HepG2 (cell line): ENCODE data around the gene BSN.

ENCODE experiments used
- ATF1 ChIP-seq: IDR thresholded peaks from 2 replicates; pipeline ENCODE4 v1.6.1; 2016; ENCODE audit warnings: mild to moderate bottlenecking, control low read depth
- CTCF ChIP-seq: sonication (generic); formaldehyde crosslinking; IDR thresholded peaks from 2 replicates; pipeline ENCODE4 v1.5.0; 2020; ENCODE audit warnings: mild to moderate bottlenecking, missing genetic modification reagents, moderate library complexity
- EZH2 ChIP-seq: conservative IDR thresholded peaks from 2 replicates; pipeline ENCODE4 v1.6.1; 2012; ENCODE audit warnings: mild to moderate bottlenecking, low read depth, low read length, moderate library complexity
- FOXC1 ChIP-seq: sonication (generic); formaldehyde crosslinking; IDR thresholded peaks from 2 replicates; pipeline ENCODE4 v1.8.0; 2022; ENCODE audit warnings: mild to moderate bottlenecking, missing genetic modification reagents, borderline replicate concordance
- MED13 ChIP-seq: sonication (generic); formaldehyde crosslinking; IDR thresholded peaks from 2 replicates; pipeline ENCODE4 v1.5.0; 2020; ENCODE audit warnings: missing genetic modification reagents
- POLR2A ChIP-seq, 2 experiments: IDR thresholded peaks; 2 replicates each; pipeline ENCODE4 v1.6.1; 2011; ENCODE audit warnings: low read depth in 2 of 2, low read length in 2 of 2, mild to moderate bottlenecking in 1 of 2, moderate library complexity in 1 of 2; ENCODE audit not compliant: insufficient read depth in 1 of 2

DNA sequence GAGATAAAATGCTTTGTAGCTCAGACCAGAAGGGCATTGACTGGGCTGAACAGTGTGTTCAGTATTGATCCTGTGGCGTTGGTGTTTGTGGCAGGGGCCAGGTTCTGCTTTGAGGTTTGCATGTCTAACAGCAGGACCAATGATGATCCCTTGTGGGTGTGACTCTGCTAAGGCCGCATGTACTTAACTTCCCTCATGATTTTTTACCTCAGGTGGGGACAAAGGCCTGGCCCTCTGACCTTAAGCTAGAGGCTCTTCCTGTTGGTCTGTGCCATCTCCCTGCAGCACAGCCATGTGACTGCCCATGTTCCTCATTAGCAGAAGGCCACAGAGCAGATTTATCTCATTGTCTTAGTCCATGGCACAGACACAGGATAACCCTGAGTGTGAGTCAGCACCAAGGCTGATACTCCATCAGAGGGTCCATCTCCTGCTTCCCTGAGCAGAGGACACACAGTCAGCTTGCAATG, 34.3 kb upstream of the BSN start:
- no peak for TF ChIP-seq POLR2A (IDR thresholded peaks at IDR 0.05; ENCODE audit: insufficient read depth in 1 of 2, low read depth in 2 of 2, low read length in 2 of 2)
- TF ChIP-seq FOXC1 (CRISPR knock-in tag): no peak
- no peak for TF ChIP-seq CTCF (CRISPR knock-in tag)
- TF ChIP-seq ATF1 (CRISPR knock-in tag): no peak
- TF ChIP-seq EZH2: no peak
- no peak for TF ChIP-seq MED13
